ENCODE measurements around the gene KMT2B. TPM values are rescaled to one million over a fixed set of nuclear protein-coding genes. Genes with fewer than 3 reads are reported as not detected.

KMT2B gene
- total and polyA plus RNA-seq, 9 of the 15 experiments (the other 6 are each of a cell fraction or from before 2014, with no cell fraction given): 0.63 to 43.9 (median 8.1) TPM

DNA sequence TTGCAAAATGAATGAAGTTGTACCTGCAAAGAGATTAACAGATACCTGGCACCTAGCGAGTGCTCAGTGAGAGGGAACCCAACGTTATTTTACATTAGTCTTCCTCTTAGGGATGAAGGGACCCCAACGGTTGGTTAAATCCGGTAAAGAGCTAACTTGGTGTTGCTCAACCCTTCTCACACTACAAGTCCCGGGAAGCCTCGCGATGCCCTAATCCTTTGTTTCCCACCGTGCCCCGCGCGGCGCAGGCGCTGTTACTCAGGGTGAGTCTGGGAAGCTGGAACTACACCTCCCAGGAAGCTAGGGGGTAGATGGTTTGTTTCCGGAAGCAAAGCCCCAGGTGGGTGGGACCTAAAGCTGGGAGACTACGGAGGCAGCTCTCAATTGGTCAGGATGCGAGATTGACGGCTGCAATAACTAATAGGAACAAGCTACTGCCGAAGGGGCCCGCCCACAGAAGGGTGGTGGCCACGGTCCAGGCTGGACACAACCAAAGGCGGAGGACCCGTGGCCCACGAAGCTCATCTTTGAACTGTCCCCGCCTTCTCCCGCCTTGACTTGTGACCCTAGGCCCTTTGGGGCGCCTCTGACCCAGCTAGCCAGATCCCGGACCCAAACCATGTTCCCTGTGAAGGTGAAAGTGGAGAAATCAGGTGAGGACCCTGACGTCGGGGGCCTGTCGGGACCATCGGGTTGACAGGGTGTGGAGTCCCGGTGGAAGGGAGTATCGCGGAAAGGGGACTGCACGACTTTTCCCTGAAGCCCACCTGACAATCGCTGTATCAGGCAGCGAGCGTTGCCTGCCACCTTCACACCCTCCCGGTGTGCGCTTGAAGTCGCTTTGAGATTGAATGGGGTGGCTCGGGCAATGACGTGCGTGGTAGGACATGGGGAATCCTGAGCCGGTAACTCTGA is 30.6 kb downstream of the KMT2B start, which contains the start of gene LIN37 (continued):
- TF ChIP-seq ETV1 (tag; conservative IDR thresholded peaks at IDR 0.05; ENCODE audit: low read depth): peak; percentile 57; the same call in 1 of the 2 replicates
- peak; percentile 50 for TF ChIP-seq ZFX (CRISPR knock-in tag; IDR thresholded peaks at IDR 0.05)
- peak; percentile 96 for TF ChIP-seq NR2C1 (IDR thresholded peaks at IDR 0.05)
- TF ChIP-seq NR2C1 (tag; IDR thresholded peaks at IDR 0.05): peak; percentile 98
- TF ChIP-seq TAF9B (IDR thresholded peaks at IDR 0.05; ENCODE audit: partially characterized antibody): no peak
- TF ChIP-seq C11orf30 (IDR thresholded peaks at IDR 0.05; ENCODE audit: low read depth): peak; percentile 21; the same call in 1 of the 2 replicates
- peak; percentile 83 for TF ChIP-seq SP2 (IDR thresholded peaks at IDR 0.05; ENCODE audit: extremely low read depth, low read depth, low read length, poor library complexity, severe bottlenecking)
- no peak for TF ChIP-seq ZNF174 (CRISPR knock-in tag; IDR thresholded peaks at IDR 0.05)
- peak; percentile 49 for TF ChIP-seq PHF20 (IDR thresholded peaks at IDR 0.05; ENCODE audit: partially characterized antibody)
- peak; percentile 96 for TF ChIP-seq GABPA (tag; conservative IDR thresholded peaks at IDR 0.05; ENCODE audit: low read depth)
- TF ChIP-seq MCM2 (IDR thresholded peaks at IDR 0.05; ENCODE audit: low read depth): no peak
- peak; percentile 76 for TF ChIP-seq POLR2B (IDR thresholded peaks at IDR 0.05; ENCODE audit: low read depth, partially characterized antibody)
- peak; percentile 83; the same call in 1 of the 2 replicates for TF ChIP-seq ZNF766 (CRISPR knock-in tag; conservative IDR thresholded peaks at IDR 0.05)
- TF ChIP-seq SREBF2 (CRISPR knock-in tag; IDR thresholded peaks at IDR 0.05): no peak
- 0 out of 2 replicates have a peak, but pooled peaks have one; percentile 4 for TF ChIP-seq TEAD4 (IDR thresholded peaks at IDR 0.05; ENCODE audit: low read length)
- TF ChIP-seq TEAD4 (CRISPR knock-in tag; IDR thresholded peaks at IDR 0.05; ENCODE audit: borderline replicate concordance): no peak
- peak; percentile 84 for TF ChIP-seq POU5F1 (IDR thresholded peaks at IDR 0.05; ENCODE audit: borderline replicate concordance, low read depth, low read length, partially characterized antibody)
- TF ChIP-seq, protein P1, sequence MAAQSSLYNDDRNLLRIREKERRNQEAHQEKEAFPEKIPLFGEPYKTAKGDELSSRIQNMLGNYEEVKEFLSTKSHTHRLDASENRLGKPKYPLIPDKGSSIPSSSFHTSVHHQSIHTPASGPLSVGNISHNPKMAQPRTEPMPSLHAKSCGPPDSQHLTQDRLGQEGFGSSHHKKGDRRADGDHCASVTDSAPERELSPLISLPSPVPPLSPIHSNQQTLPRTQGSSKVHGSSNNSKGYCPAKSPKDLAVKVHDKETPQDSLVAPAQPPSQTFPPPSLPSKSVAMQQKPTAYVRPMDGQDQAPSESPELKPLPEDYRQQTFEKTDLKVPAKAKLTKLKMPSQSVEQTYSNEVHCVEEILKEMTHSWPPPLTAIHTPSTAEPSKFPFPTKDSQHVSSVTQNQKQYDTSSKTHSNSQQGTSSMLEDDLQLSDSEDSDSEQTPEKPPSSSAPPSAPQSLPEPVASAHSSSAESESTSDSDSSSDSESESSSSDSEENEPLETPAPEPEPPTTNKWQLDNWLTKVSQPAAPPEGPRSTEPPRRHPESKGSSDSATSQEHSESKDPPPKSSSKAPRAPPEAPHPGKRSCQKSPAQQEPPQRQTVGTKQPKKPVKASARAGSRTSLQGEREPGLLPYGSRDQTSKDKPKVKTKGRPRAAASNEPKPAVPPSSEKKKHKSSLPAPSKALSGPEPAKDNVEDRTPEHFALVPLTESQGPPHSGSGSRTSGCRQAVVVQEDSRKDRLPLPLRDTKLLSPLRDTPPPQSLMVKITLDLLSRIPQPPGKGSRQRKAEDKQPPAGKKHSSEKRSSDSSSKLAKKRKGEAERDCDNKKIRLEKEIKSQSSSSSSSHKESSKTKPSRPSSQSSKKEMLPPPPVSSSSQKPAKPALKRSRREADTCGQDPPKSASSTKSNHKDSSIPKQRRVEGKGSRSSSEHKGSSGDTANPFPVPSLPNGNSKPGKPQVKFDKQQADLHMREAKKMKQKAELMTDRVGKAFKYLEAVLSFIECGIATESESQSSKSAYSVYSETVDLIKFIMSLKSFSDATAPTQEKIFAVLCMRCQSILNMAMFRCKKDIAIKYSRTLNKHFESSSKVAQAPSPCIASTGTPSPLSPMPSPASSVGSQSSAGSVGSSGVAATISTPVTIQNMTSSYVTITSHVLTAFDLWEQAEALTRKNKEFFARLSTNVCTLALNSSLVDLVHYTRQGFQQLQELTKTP (IDR thresholded peaks at IDR 0.05; ENCODE audit: low read depth in 1 of 2, partially characterized antibody in 2 of 2): peak; percentile 44 to 97
- TF ChIP-seq EGR1 (conservative IDR thresholded peaks at IDR 0.05): peak; percentile 34; the same call in 1 of the 2 replicates
- peak; percentile 78 for TF ChIP-seq POLR2A (conservative IDR thresholded peaks at IDR 0.05)
- peak; percentile 36; the same call in 1 of the 2 replicates for TF ChIP-seq HDAC2 (IDR thresholded peaks at IDR 0.05)
- TF ChIP-seq, protein P2, sequence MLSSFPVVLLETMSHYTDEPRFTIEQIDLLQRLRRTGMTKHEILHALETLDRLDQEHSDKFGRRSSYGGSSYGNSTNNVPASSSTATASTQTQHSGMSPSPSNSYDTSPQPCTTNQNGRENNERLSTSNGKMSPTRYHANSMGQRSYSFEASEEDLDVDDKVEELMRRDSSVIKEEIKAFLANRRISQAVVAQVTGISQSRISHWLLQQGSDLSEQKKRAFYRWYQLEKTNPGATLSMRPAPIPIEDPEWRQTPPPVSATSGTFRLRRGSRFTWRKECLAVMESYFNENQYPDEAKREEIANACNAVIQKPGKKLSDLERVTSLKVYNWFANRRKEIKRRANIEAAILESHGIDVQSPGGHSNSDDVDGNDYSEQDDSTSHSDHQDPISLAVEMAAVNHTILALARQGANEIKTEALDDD (IDR thresholded peaks at IDR 0.05): peak; percentile 87
- TF ChIP-seq, protein P3, sequence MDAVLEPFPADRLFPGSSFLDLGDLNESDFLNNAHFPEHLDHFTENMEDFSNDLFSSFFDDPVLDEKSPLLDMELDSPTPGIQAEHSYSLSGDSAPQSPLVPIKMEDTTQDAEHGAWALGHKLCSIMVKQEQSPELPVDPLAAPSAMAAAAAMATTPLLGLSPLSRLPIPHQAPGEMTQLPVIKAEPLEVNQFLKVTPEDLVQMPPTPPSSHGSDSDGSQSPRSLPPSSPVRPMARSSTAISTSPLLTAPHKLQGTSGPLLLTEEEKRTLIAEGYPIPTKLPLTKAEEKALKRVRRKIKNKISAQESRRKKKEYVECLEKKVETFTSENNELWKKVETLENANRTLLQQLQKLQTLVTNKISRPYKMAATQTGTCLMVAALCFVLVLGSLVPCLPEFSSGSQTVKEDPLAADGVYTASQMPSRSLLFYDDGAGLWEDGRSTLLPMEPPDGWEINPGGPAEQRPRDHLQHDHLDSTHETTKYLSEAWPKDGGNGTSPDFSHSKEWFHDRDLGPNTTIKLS (IDR thresholded peaks at IDR 0.05; ENCODE audit: borderline replicate concordance, low read depth): peak; percentile 95

All from K562 (cell line).